GM12865 (cell line): ENCODE measurements around the gene CCN6.
A peak's percentile ranks its signal among the peaks of the same experiment; 100 is the strongest.

Experiments
- DNase-seq: peaks from one replicate; pipeline ENCODE4 v3.0.0; 2010; ENCODE audit warnings: low read depth
- H3K4me3 ChIP-seq: 2 replicates; pipeline ENCODE4 v1.5.1; 2011; ENCODE audit warnings: mild to moderate bottlenecking, low read depth, low read length, control low read depth
- CTCF ChIP-seq: IDR thresholded peaks from 2 replicates; pipeline ENCODE4 v1.5.1; 2011; ENCODE audit warnings: low read length, control low read depth, low read depth, inconsistent platforms; ENCODE audit not compliant: insufficient read depth; ENCODE audit errors: missing control alignments

Gene CCN6

GRCh38 chr6:112013051-112013450 lies 40.9 kb upstream of the CCN6 start:
- no peak for TF ChIP-seq CTCF
- H3K4me3 ChIP-seq = no peak overlapping the region
- no peak for DNase-seq

DNA sequence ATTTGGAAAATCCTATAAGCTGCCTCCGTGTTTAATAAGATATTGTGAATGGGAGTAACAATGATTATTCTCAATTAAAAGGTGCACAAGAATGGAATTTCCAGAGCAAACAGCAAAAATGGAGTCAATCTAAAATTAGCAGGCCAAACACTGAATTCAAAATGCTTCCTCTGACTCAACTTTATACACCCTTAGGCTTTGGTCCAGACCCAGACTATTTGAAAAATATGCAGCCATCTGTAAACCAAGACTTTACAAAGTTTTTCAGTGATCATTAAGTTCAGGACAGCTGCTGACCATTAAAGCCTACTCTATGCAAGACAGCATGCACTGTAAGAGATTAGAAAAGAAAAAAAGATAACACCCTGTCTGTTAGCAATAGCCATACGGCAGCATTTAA lies 39.4 kb upstream of the CCN6 start:
- TF ChIP-seq CTCF = no peak
- no peak for DNase-seq
- H3K4me3 ChIP-seq = no peak overlapping the region

DNA sequence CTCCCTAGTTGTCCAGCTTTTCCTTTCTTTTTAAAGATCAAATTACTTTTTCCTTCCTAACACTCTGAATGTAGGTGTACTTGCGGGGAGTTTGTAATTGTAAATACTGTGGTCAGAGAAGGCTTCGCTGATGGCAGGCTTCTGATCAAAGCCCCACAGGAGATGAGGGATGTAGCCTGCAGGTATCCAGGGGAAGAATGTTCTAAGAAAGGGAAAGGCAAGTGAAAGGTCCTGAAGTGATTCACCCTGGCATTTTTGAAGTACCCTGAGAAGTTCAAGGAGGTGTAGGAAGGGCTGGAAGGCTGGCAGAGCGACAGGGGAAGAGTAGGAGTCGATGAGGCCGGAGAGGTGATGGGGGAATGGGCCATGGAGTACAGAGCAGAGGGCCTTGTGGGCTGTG lies 38.2 kb upstream of the CCN6 start:
- no peak for TF ChIP-seq CTCF
- no peak for DNase-seq
- H3K4me3 ChIP-seq = no peak overlapping the region

- H3K4me3 ChIP-seq = no peak overlapping the region
- TF ChIP-seq CTCF = no peak
- peak; percentile 59 for DNase-seq
These were observed 37.6 kb upstream of the CCN6 start for GRCh38 chr6:112016320-112016719.

DNA sequence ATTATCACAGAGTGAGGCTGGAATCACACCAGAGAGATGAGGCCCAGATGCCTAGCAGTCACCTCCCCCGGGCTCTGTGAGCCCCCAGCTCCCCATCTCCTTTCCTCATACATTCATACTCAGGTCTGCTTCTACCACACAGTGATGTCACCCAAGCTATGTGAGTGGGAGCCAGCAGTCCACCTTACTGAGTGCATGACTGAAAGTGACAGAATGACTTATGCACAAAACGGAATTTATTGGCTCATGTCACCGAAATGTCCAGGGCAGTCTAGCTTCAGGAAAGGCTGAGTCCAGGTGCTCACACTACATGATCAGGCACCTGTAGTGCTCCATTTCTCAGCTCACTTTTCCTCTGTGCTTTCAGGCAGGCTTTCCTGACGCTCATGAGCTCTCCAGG lies 36.7 kb upstream of the CCN6 start:
- DNase-seq = no peak
- H3K4me3 ChIP-seq = no peak overlapping the region
- TF ChIP-seq CTCF = no peak

DNA sequence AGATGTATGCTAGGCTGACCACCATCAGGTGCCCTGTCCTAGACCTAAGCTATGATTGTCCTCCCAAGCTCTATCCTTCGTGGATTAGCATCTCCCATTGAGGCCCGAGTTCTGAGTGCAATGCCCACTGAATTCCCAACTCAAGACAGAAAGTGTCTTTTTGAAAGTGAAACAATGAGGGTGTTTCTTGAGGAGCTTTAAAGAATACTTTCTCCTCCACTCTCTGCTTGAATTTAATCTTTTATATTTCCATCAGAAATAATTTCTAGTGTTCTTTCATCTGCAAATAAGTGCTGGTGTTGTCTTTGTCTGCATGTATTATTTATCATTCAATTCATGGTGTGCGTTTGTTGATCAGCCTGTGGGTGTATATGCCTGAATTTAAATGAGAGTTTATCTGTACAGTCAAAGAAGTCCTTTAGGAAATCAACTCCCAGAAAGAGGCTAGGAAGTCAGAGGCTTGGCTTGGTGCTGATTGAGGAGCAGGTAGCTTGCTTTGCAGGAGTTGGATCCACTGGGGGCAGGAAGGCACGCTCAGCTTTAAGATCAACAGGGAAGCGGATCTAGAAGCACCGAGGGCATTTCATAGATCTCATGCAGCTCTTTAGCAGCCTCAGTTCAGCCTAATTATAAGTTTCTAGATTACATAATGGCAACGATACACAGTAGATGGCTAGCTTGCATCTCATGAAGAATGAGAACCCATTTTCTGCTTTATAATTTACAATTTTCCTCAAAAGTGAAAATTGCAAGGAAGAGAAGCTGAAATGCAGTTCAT lies 36.0 kb upstream of the CCN6 start:
- TF ChIP-seq CTCF = no peak
- DNase-seq = no peak
- H3K4me3 ChIP-seq = no peak overlapping the region
